ENCODE data around the gene PNPO.

- TF ChIP-seq CTCF (IDR thresholded peaks at IDR 0.05) = no peak
- no peak for TF ChIP-seq EZH2phosphoT487 (IDR thresholded peaks at IDR 0.05)
Observed at GRCh38 chr17:47975189-47975822, 33.9 kb downstream of the PNPO start.
